Hippocampal formation (tissue), 2 donors: ENCODE data around the gene ZNF304.

Experiments used
- DNase-seq, 2 donors: peaks; one replicate each; lab custom pipeline; 2025; lab: John Stamatoyannopoulos, UW

Gene ZNF304

DNA sequence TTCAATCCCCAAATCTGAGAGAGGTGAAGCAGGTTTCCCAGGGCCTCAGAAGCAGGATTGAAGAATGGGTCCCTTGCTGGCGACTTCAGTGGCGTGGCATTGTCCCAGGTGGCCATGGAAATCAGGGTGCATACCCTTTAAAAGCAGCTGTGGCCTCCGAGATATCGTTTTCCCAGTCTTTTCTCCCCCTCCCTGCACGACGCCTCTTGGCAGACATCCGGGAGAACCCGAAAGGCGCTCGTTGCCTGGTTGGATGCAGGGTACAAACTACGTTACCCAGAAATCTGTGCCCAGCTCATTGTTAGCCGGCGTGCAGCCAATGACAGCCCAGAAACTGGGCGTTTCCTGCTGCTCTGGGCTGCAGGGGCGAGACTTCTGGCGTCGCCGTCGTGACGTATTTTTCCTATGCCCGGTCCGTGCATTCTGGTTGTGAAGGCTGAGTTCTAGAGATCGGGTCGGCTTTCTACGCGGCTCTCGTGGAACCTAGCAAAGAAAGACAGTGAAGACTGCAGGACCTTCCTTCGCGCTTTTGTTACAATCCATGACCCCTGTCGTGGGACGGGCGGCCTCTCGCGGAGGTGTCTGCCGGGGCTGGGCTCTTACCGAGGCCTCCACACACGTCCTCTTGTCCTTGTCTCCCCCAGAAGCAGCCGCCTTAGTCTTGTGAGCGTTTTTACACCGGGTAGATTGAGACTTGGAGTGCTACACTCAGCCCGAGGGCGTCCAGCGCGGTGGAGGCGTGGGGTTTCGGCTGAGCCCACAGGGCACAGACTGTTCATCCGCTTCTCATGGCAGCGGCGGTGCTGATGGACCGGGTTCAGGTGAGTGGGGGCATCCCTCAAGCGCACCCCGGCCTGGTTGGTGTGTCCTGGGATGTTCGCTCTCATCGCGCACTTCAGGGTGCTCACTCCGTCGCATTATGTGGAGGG, at the start of gene ZNF304:
Gene ZNF304, plus strand, starts transcription at position 395 of the 929 bp plus-strand sequence. Its CDS starts 394 bp downstream, at position 789.
- peak; percentile 93 to 96 for DNase-seq

- DNase-seq: no peak
Observed at GRCh38 chr19:57302020-57302465, 49.0 kb upstream of the ZNF304 start.

- no peak for DNase-seq
Observed at GRCh38 chr19:57302727-57303401, 48.2 kb upstream of the ZNF304 start.

GRCh38 chr19:57305056-57305455, 46.0 kb upstream of the ZNF304 start:
- no peak for DNase-seq

- no peak for DNase-seq
Observed at GRCh38 chr19:57308514-57308913, 42.6 kb upstream of the ZNF304 start.

DNA sequence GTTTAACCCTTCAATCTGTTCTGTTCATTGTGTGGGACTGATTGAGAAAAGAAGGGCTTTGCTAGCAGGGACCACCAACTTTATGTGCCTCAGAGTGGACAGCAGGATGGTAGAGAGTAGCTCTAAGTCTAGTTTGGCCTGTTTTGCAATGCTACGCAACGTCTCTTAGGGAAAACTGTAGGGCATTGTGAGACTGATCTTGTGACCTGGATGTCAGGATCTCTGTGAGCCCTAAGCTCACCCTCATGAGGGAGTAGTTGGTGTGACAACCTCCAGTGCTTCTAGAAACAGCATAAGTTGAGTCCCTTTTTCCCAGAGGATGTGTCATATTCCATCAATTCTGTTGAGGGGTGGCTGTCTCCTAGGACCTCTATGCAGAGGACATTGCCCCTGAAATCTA, 40.3 kb upstream of the ZNF304 start:
- DNase-seq: no peak

DNA sequence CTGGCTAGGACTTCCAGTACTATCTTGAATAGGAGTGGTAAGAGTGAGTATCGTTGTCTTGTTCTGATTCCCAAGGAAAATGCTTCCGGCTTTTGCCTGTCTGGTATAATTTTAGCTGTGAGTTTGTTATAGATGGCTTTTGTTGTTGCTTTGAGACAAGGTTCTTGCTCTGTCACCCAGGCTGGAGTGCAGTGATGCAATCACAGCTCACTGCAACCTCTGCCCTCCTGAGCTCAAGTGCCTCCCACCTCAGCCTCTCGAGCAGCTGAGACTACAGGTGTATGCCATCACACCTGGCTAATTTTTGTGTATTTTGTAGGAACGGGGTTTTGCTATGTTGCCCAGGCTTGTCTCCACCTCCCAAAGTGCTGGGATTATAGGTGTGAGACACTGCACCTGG, 36.9 kb upstream of the ZNF304 start:
- no peak for DNase-seq

DNA sequence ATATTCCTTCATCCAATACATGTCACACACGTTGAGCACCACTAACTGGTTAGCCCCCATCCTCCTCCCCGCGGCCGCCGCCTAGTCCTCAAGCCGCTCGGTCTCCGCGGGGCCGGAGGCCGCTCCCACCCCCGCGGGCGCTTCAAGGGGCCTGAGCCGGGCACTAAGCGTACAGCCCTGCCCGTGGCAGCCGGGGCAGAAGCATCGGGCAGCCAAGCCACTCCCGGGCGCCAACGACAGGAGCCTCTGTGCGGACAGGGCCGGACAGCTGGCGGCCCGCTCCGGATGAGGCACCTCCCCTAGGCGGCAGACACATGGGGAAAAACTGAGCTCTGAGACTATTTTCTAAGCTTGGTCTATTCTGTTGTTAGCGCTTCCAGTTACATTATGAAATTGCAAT, 33.6 kb upstream of the ZNF304 start:
- no peak for DNase-seq

GRCh38 chr19:57319869-57320179, 31.2 kb upstream of the ZNF304 start:
- no peak for DNase-seq

DNA sequence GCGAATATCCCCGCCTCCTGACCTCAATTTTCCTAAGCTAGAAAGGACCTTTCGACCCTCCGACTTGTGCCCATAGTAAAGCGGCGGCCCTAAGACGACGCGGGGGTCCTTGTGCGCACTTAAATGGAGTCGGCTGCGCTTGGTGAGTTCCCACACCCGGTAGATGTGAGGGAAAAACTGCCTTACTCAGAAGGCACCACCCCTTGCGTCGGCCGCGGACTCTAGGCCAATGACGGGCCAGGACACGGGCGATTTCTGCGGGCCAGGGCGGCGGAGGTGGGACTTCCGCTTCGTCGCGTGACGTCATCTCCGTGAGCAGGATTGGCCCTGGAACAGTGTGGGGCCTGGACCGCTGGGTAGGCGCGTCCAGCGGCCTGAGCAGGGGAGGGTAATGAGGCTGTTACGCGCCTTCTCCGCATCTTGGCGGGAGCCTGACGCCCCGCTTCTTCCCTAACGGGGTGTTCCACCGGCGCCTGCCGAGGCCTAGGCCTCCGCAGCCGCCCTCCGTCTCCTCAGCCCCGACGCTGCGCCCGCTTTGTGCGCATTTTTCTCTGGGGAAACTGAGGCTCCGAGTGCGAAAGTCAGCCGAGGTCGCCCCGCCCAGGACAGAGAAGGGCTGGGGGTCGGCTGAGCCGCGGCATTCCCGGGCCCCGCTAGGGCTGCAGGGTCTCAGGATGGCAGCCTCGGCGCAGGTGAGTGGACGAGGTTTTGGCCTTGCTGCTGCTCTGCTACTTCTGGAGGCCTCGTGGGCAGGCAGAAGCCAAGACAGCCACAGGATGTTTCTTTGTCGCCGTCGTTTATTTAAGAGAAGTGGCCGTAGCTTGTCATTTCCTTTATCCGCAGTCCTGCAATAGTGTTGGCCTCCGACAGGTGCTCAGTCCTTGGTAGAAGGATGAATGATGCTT, 30.6 kb upstream of the ZNF304 start, which contains the start of gene ZNF543:
Gene ZNF543, plus strand, starts transcription at position 293 of the 905 bp plus-strand sequence. Its CDS starts 382 bp downstream, at position 675.
- peak; percentile 92 to 94 for DNase-seq

GRCh38 chr19:57321116-57321515, 30.0 kb upstream of the ZNF304 start:
- no peak for DNase-seq

GRCh38 chr19:57321751-57322150, 29.3 kb upstream of the ZNF304 start:
- DNase-seq: no peak

GRCh38 chr19:57324992-57325391, 26.1 kb upstream of the ZNF304 start:
- DNase-seq: no peak

DNA sequence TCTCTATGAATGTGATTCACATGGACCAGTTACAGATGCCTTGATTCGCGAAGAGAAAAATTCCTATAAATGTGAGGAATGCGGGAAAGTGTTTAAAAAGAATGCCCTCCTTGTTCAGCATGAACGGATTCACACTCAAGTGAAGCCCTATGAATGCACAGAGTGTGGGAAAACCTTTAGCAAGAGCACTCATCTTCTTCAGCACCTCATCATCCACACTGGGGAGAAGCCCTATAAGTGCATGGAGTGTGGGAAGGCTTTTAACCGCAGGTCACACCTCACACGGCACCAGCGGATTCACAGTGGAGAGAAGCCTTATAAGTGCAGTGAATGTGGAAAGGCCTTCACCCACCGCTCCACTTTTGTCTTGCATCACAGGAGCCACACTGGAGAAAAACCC, 23.1 kb upstream of the ZNF304 start:
- no peak for DNase-seq

- DNase-seq: no peak
Observed at GRCh38 chr19:57334191-57334590, 16.9 kb upstream of the ZNF304 start.

DNA sequence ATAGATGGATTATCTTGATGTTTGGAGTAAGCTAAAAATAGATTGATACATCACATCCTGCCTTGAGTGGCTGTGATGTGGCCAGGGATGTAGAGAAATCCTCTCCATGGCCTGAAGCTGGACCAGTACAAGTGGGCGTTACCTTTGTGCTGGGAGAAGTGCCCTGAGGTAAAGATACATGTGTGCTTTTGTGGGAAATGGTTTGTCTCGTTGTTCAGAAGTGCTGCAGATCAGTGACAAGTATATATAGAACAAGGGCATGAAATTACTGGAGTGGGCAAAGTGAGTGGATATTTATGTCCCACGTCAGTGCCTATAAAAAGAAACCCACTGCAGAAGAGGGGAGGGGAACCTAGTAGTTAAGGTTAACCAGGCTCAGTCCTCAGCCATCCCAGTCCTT, 12.2 kb upstream of the ZNF304 start:
- no peak for DNase-seq

- no peak for DNase-seq
Observed at GRCh38 chr19:57342582-57342981, 8.5 kb upstream of the ZNF304 start.

DNA sequence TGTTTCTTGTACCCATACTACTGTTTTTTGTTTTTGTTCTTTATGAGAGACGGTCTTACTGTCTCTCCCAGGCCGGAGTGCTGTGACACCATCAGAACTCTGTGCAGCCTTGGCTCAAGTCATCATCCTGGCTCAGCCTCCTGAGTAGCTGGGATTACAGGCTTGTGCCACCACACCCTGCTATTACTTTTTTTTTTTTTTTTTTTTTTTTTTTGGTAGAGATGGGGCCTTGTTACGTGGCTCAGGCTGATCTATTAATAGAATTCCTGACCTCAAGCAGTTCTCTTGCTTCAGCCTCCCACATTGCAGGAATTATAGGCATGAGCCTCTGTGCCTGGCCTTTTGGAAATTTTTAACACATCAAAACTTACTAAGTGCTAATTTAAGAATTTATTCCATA, 2.9 kb upstream of the ZNF304 start:
- DNase-seq: no peak

DNA sequence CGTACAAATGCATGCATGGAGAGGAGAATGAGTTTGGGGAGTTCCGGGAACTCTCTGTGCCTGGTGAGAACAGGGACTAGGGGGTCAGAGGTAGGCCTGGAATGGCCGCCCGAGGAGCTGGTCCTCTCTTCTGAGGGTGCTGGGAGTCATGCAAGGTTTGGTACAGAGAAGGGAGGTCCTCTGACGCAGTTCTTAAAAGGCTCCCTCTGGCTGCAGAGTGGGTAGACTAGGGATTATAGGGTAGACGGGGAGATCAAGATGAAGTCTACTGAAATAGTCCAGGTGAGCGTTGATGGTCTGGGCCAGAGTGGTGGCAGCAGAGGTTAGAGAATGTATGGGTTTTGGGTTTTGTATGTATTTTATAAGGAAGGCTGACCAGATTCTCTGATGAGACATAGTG, 796 bp downstream of the ZNF304 start:
- no peak for DNase-seq

DNA sequence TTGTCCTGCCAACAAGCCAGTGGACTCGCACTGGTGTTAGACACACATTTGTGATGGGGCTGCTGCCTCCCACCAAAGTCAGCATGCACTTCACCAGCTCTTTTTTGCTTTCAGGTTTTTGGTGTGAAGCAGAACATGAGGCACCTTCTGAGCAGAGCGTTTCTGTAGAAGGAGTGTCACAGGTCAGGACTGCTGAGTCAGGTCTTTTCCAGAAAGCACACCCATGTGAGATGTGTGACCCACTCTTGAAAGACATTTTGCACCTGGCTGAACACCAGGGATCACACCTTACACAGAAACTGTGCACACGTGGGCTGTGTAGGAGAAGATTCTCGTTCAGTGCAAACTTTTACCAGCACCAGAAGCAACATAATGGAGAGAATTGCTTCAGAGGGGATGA, 4.8 kb downstream of the ZNF304 start:
- DNase-seq: no peak

DNA sequence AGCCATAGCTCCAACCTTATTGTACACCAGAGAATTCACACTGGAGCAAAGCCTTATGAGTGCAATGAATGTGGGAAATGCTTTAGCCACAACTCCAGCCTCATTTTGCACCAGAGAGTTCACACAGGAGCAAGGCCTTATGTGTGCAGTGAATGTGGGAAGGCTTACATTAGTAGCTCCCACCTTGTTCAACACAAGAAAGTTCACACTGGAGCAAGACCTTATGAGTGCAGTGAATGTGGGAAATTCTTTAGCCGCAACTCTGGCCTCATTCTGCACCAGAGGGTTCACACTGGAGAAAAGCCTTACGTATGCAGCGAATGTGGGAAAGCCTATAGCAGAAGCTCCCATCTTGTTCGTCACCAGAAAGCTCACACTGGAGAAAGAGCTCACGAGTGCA, 6.3 kb downstream of the ZNF304 start:
- DNase-seq: no peak

GRCh38 chr19:57359300-57359699, 8.2 kb downstream of the ZNF304 start:
- DNase-seq: no peak
